Neural cell (in vitro differentiated cells): ENCODE data around the gene C2orf68. TPM values are rescaled to one million over a fixed set of nuclear protein-coding genes. Genes with fewer than 3 reads are reported as not detected.

Experiments used
- H2AFZ ChIP-seq: fragments of 200-600, 300-800 bp; sonication (generic), shearing (Covaris generic); 2 replicates; pipeline ENCODE4 v1.6.0; 2014; ENCODE audit warnings: low read depth, mild to moderate bottlenecking, antibody characterized with exemption, low read length, moderate library complexity
- H3F3A ChIP-seq: fragments of 200-600 bp; shearing (Covaris generic); 2 replicates; pipeline ENCODE4 v1.6.1; 2016; ENCODE audit warnings: mild to moderate bottlenecking, moderate library complexity, mixed read lengths, antibody characterized with exemption, low read length; ENCODE audit not compliant: insufficient read depth, poor library complexity, severe bottlenecking
- H3K27ac ChIP-seq: fragments of 200-600, 300-800 bp; sonication (generic), shearing (Covaris generic); 2 replicates; pipeline ENCODE4 v1.5.1; 2014; ENCODE audit warnings: mild to moderate bottlenecking, low read length, moderate library complexity
- H3K27me3 ChIP-seq: fragments of 300-800, 200-600 bp; sonication (generic), shearing (Covaris generic); 2 replicates; pipeline ENCODE4 v1.6.0; 2014; ENCODE audit warnings: mild to moderate bottlenecking, low read depth, low read length, moderate library complexity; ENCODE audit not compliant: insufficient read depth
- H3K36me3 ChIP-seq: fragments of 300-800, 200-600 bp; sonication (generic), shearing (Covaris generic); 2 replicates; pipeline ENCODE4 v1.5.1; 2014; ENCODE audit warnings: mild to moderate bottlenecking, antibody characterized with exemption, low read length, moderate library complexity; ENCODE audit not compliant: insufficient read depth
- H3K4me2 ChIP-seq: fragments of 300-800, 200-600 bp; sonication (generic), shearing (Covaris generic); 2 replicates; pipeline ENCODE4 v1.6.0; 2014; ENCODE audit warnings: mild to moderate bottlenecking, low read length
- H3K4me3 ChIP-seq: fragments of 300-800, 200-600 bp; sonication (generic), shearing (Covaris generic); 2 replicates; pipeline ENCODE4 v1.5.1; 2014; ENCODE audit warnings: mild to moderate bottlenecking, low read length, moderate library complexity
- H3K79me2 ChIP-seq: fragments of 200-600 bp; shearing (Covaris generic); replicated peaks from 2 replicates; pipeline ENCODE4 v1.6.0; 2014; ENCODE audit warnings: mild to moderate bottlenecking, low read length, moderate library complexity; ENCODE audit not compliant: insufficient read depth
- H3K9ac ChIP-seq: fragments of 300-800, 200-600 bp; sonication (generic), shearing (Covaris generic); 2 replicates; pipeline ENCODE4 v1.6.1; 2016; ENCODE audit warnings: mild to moderate bottlenecking, low read length, mixed read lengths
- H3K9me2 ChIP-seq: fragments of 200-600 bp; shearing (Covaris generic); 2 replicates; pipeline ENCODE4 v1.6.1; 2016; ENCODE audit warnings: mild to moderate bottlenecking, low read length, mixed read lengths; ENCODE audit not compliant: insufficient read depth
- H3K9me3 ChIP-seq: fragments of 200-600, 300-800 bp; sonication (generic), shearing (Covaris generic); 2 replicates; pipeline ENCODE4 v1.6.1; 2016; ENCODE audit warnings: mild to moderate bottlenecking, mixed run types, low read length, moderate library complexity, mixed read lengths
- H4K20me1 ChIP-seq: fragments of 200-600 bp; shearing (Covaris generic); 2 replicates; pipeline ENCODE4 v1.6.1; 2016; ENCODE audit warnings: mild to moderate bottlenecking, mixed run types; ENCODE audit not compliant: insufficient read depth
- EP300 ChIP-seq: fragments of 450-650 bp; conservative IDR thresholded peaks from 2 replicates; pipeline ENCODE4 v1.6.1; 2014; ENCODE audit warnings: antibody characterized with exemption, mild to moderate bottlenecking, moderate library complexity; ENCODE audit not compliant: poor library complexity, severe bottlenecking
- EZH2 ChIP-seq: fragments of 200-600, 300-800 bp; shearing (Covaris generic), sonication (generic); IDR thresholded peaks from 2 replicates; pipeline ENCODE4 v1.6.1; 2014; ENCODE audit warnings: antibody characterized with exemption, low read length, borderline replicate concordance, mild to moderate bottlenecking; ENCODE audit not compliant: insufficient read depth, poor library complexity, severe bottlenecking
- MXI1 ChIP-seq: fragments of 450-650 bp; conservative IDR thresholded peaks from 2 replicates; pipeline ENCODE4 v1.6.1; 2014; ENCODE audit warnings: antibody characterized with exemption, mild to moderate bottlenecking; ENCODE audit not compliant: poor library complexity, severe bottlenecking
- POLR2AphosphoS5 ChIP-seq: IDR thresholded peaks from 2 replicates; pipeline ENCODE4 v1.6.1; 2012
- RAD21 ChIP-seq: fragments of 450-650 bp; conservative IDR thresholded peaks from 2 replicates; pipeline ENCODE4 v1.6.1; 2014; ENCODE audit warnings: antibody characterized with exemption, mild to moderate bottlenecking, moderate library complexity
- SMC3 ChIP-seq: fragments of 450-650 bp; conservative IDR thresholded peaks from 2 replicates; pipeline ENCODE4 v1.6.1; 2014; ENCODE audit warnings: antibody characterized with exemption, mild to moderate bottlenecking, moderate library complexity; ENCODE audit not compliant: poor library complexity
- TAF1 ChIP-seq: IDR thresholded peaks from 2 replicates; pipeline ENCODE4 v1.6.1; 2012; ENCODE audit warnings: low read depth
- polyA plus RNA-seq: library from polyadenylated mRNA; depleted of rRNA; stranded (reverse); fragments of >200 nt; gene quantifications from 2 replicates; pipeline ENCODE4 v1.2.3, GENCODE V29; 2014
- TF ChIP-seq, protein P1 (sequence below): IDR thresholded peaks from 2 replicates; pipeline ENCODE4 v1.6.1; 2012; ENCODE audit warnings: borderline replicate concordance
- TF ChIP-seq, protein P2 (sequence below): fragments of 450-650 bp; IDR thresholded peaks from 2 replicates; pipeline ENCODE4 v1.5.1; 2014; ENCODE audit warnings: antibody characterized with exemption, mild to moderate bottlenecking, moderate library complexity; ENCODE audit not compliant: poor library complexity, severe bottlenecking

The C2orf68 gene
- polyA plus RNA-seq, 1 donor from 2014 or later: 28.0 TPM

DNA sequence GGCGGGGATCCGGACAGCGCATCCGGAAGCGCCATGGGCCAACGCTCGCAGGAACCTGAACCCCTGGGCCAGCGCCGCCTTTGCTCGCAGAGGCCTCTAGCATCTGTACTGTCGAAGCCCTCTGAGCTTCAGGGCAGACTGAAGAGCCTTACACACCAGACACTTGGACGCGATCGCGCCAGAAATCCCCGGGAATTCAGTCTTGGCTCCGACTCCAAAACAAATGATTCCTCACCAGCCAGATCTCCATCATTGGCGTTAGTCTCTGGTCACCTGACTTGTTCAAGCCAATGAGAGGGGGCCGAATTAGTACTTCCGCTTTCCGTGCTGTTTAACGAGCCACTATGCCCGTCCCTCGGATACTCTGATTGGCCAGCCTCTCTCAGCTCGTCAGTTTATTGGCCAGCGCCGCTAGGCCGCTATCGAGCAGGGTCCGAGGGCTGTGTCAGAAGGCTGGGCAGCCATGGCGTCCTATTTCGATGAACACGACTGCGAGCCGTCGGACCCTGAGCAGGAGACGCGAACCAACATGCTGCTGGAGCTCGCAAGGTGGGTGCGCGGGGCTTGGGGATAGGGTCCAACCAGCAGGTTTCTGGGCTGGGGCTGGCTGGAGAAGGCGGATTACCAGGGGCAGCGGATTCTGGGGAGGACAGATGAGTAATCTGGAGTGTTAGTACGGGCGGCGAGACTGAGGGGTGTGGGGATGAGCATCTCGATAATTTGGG lies 16.4 kb downstream of the C2orf68 start, which contains the start of gene RNF181:
TSS of gene RNF181 (plus strand) at position 445 of the 725 bp plus-strand sequence. CDS start at position 464, 19 bp downstream.
- peak within 1 kb of the TSS; percentile 83 for H3K27ac ChIP-seq
- H3K36me3 ChIP-seq: no peaks in the 10 kb centered on the region
- peak within 1 kb of the TSS; percentile 83 for H3K4me2 ChIP-seq
- no peaks in the 10 kb centered on the region for H4K20me1 ChIP-seq
- no peaks in the 10 kb centered on the region for H3K9me2 ChIP-seq
- peak within 1 kb of the TSS; percentile 92 for H2AFZ ChIP-seq
- no peaks in the 10 kb centered on the region for H3K27me3 ChIP-seq
- peaks cover 11% of the 10 kb centered on the region for H3K79me2 ChIP-seq
- TF ChIP-seq EP300 (peak; percentile 17), SMC3 (no peak), RAD21 (no peak), MXI1 (peak; percentile 76), TAF1 (peak; percentile 59), POLR2AphosphoS5 (peak; percentile 92)
- TF ChIP-seq, protein P1, sequence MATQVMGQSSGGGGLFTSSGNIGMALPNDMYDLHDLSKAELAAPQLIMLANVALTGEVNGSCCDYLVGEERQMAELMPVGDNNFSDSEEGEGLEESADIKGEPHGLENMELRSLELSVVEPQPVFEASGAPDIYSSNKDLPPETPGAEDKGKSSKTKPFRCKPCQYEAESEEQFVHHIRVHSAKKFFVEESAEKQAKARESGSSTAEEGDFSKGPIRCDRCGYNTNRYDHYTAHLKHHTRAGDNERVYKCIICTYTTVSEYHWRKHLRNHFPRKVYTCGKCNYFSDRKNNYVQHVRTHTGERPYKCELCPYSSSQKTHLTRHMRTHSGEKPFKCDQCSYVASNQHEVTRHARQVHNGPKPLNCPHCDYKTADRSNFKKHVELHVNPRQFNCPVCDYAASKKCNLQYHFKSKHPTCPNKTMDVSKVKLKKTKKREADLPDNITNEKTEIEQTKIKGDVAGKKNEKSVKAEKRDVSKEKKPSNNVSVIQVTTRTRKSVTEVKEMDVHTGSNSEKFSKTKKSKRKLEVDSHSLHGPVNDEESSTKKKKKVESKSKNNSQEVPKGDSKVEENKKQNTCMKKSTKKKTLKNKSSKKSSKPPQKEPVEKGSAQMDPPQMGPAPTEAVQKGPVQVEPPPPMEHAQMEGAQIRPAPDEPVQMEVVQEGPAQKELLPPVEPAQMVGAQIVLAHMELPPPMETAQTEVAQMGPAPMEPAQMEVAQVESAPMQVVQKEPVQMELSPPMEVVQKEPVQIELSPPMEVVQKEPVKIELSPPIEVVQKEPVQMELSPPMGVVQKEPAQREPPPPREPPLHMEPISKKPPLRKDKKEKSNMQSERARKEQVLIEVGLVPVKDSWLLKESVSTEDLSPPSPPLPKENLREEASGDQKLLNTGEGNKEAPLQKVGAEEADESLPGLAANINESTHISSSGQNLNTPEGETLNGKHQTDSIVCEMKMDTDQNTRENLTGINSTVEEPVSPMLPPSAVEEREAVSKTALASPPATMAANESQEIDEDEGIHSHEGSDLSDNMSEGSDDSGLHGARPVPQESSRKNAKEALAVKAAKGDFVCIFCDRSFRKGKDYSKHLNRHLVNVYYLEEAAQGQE: peak; percentile 88
- no peaks in the 10 kb centered on the region for H3F3A ChIP-seq
- H3K4me3 ChIP-seq: peak within 1 kb of the TSS; percentile 85
- no peaks in the 10 kb centered on the region for H3K9me3 ChIP-seq
- peak within 1 kb of the TSS; percentile 89 for H3K9ac ChIP-seq

DNA sequence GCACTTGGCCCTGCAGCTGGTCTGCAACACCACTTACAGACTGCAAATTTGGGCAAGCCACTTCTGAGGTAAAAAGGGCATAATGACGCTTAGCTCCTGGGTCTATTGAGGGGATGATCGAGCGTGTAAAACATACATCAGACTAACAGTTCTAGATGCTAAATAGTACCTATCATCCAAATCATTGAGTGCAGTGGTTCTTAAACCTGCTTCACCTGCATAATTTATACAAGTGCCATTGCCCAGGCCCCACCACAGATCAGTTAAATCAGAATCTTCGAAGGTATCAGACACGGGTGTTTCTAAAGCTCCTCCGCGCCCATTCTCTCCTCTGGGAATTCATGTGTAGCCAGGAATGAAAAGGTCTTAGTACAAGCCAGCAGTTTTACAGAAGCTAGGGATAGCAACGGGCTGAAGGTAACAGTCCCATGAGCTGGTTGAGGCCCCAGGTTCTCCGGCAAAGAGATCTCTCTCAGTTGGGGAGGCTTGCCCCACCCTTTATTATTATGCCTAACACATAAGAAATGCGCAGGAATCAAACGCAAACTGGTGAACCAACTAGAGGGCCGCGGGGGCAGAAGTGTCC lies 17.1 kb downstream of the C2orf68 start:
- Histone ChIP-seq H3K27me3 (no peaks in the 10 kb centered on the region), H3K9me3 (no peaks in the 10 kb centered on the region), H3K36me3 (no peaks in the 10 kb centered on the region), H3K4me3 (peak overlapping the region; percentile 85), H3K4me2 (peak overlapping the region; percentile 83), H2AFZ (peak overlapping the region; percentile 92), H3K27ac (peak overlapping the region; percentile 83), H3F3A (no peaks in the 10 kb centered on the region), H4K20me1 (no peaks in the 10 kb centered on the region), H3K9me2 (no peaks in the 10 kb centered on the region), H3K9ac (peak overlapping the region; percentile 89), H3K79me2 (peaks cover 11% of the 10 kb centered on the region)
- TF ChIP-seq POLR2AphosphoS5 (no peak), RAD21 (no peak), SMC3 (no peak), MXI1 (no peak), EZH2 (no peak), TAF1 (no peak), EP300 (no peak)
- TF ChIP-seq, protein P1: no peak
- TF ChIP-seq, protein P2, sequence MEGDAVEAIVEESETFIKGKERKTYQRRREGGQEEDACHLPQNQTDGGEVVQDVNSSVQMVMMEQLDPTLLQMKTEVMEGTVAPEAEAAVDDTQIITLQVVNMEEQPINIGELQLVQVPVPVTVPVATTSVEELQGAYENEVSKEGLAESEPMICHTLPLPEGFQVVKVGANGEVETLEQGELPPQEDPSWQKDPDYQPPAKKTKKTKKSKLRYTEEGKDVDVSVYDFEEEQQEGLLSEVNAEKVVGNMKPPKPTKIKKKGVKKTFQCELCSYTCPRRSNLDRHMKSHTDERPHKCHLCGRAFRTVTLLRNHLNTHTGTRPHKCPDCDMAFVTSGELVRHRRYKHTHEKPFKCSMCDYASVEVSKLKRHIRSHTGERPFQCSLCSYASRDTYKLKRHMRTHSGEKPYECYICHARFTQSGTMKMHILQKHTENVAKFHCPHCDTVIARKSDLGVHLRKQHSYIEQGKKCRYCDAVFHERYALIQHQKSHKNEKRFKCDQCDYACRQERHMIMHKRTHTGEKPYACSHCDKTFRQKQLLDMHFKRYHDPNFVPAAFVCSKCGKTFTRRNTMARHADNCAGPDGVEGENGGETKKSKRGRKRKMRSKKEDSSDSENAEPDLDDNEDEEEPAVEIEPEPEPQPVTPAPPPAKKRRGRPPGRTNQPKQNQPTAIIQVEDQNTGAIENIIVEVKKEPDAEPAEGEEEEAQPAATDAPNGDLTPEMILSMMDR: no peak
